GM20431 (cell line): ENCODE results near the gene MYCBP2.
"Not testable (repeated sequence)": the region's sequence is repeated elsewhere in the genome, so short reads cannot be mapped to it uniquely, and the experiment has no call there.

ENCODE experiments used
- in situ Hi-C: fragments of 300-500 bp; cut with MseI, MboI; formaldehyde crosslinking; loops from one replicate; pipeline ENCODE4 v1.15.0; 2020; ENCODE audit warnings: low sequenced_read_pairs; ENCODE audit not compliant: unreplicated experiment

Gene MYCBP2

DNA sequence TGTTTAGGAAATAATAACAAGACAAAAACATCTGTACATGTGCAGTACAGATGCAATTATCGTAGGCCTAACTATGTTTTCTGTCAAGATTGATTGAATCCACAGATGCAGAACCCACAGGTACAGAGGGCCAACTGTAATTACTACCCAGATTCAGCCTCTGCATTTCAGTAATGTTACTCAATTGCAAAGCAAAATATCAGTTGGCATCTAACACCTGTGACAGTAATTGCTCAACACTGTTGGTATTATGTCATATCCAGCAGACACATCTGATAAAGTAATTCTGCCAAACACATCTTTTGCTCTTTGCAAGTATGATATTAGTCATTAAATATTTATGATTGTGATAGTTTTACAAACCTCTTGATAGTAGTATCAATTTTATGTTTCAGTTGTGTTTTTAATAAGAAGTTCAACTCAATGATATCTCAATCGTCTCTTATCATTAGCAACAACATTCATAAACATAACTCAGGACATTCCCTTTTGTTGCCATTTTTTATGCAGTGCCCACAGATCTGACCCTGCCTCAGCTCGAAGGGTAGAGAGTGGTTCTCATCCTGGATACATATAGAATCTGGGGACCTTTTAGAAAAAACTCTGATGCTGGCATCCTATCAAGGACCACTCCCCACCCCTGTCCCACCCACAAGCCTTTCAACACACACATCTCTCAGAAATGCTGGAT is 104.7 kb downstream of the MYCBP2 start:
- in situ Hi-C loops: no loop called here

DNA sequence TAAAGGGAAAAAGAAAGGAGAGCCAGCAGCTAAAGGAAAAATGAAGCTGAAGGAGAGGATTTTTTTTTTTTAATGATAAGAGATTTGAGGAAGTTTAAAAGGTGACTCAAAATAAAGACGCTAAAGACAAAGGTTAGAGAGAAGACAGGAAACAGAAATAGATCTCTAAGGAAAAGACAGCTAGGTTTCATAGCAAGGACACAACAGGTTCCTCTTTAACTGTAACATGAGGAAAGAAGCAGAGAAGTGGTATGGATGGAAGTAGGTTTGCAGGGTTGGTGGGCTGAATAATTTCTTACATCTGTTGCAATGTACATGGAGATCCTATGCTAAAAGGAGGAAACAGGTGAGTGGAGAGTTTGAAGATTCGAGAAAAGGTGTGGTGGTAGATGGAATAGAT is 107.5 kb downstream of the MYCBP2 start:
- in situ Hi-C loops: no loop called here

DNA sequence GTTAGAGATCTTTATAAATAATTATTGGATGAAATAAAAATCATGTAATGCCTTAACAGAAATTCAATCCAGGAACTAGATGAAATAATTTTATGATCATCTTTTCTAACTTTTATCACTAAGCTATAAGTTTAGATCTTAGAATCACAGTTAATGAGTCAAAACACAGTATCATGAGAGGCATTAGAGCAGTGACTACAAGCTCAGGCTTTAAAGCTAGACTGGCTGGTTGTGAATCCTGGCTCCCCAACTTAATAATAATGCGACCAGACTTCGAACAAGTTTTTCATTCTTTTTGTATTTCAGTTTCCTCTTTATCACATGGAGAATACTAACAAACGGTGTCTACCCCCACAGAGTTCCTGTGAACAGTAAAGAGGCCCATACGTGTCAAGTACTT is 108.6 kb downstream of the MYCBP2 start:
- in situ Hi-C loops: no loop called here

DNA sequence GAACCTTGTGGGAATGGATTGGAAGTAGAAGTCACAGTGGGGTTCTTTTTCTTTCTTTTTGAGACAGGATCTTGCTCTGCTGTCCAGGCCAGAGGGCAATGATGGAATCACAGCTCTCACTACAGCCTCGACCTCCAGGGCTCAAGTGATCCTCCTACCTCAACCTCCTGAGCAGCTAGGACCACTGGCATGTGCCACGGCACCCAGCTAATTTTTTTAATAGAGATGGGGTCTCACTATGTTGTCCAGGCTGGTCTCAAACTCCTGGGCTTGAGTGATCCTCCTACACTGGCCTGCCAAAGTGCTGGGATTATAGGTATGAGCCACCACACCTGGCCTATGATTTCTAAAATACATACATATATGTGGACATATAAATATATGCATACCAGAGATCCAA is 111.4 kb downstream of the MYCBP2 start:
- in situ Hi-C loops: no loop called here

DNA sequence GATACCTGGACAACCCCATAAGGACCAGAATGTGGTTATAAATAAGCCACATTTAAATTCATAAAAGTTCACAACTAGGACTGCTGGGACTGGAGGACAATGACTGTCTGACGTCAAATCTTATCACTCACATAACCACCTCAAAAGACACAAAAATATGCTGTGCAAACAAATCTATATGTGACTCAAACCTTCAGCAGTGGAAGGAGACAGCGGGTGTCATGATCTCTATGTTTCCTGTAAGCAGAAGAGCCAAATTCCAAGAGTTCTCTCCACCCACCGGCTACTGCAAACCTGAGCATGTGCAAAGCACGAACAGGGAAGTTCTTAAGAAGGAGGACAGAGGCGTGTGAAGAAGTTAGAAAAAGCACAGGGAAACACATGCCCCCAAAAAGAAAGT is 113.2 kb downstream of the MYCBP2 start:
- in situ Hi-C loops: no loop called here

DNA sequence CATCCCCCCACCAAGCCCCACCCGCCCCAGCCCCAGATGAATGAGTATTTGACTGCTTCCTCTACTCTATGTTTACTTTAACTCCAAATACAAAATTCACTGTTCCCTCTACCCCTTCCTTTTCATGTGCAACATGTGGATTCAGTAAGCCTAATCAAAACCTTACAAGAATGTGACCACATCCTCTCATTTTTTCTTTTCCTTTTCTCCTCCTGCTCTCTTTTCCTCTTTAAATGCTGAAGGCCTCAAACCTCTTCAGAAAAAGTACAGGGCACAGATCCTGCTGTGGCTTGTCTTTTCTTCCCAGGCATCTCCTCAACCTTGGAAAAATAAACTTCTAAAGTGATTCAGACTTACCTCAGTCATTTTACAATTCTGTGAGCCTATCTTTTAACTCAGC is 119.0 kb downstream of the MYCBP2 start:
- in situ Hi-C loops: no loop called here

DNA sequence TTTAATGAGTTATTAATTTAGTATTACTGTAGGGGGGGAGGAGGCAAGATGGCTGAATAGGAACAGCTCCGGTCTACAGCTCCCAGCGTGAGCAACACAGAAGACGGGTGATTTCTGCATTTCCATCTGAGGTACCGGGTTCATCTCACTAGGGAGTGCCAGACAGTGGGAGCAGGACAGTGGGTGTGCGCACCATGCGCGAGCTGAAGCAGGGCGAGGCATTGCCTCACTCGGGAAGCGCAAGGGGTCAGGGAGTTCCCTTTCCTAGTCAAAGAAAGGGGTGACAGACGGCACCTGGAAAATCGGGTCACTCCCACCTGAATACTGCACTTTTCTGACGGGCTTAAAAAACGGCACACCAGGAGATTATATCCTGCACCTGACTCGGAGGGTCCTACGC is 127.9 kb downstream of the MYCBP2 start:
- in situ Hi-C loops: not testable (repeated sequence)

DNA sequence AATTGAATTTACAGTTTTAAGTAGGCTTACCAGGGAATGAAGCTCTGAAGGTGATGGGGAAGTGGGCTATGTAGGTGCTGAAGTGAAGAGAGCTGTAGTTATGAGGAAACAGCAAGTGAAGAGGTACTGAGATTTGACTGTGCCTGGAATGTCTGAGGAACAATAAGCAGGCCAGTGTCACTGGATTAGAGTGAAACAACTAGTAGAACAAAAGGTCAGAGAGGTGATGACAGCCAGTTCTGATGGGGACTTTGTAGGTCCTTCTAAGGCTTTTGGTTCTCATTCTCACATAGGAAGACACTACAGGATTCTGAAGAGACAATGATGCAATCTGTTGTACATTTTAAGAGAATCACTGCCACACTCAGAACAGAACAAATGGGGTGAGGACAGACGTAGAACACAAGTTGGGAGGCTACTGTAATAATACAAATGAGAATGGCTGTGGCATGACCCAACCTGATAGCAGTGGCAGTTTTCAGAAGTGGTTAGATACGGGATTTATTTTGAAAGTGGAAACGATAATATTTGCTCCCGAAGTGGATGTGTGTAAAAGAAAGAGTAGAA is 130.8 kb downstream of the MYCBP2 start:
- in situ Hi-C loops: no loop called here

DNA sequence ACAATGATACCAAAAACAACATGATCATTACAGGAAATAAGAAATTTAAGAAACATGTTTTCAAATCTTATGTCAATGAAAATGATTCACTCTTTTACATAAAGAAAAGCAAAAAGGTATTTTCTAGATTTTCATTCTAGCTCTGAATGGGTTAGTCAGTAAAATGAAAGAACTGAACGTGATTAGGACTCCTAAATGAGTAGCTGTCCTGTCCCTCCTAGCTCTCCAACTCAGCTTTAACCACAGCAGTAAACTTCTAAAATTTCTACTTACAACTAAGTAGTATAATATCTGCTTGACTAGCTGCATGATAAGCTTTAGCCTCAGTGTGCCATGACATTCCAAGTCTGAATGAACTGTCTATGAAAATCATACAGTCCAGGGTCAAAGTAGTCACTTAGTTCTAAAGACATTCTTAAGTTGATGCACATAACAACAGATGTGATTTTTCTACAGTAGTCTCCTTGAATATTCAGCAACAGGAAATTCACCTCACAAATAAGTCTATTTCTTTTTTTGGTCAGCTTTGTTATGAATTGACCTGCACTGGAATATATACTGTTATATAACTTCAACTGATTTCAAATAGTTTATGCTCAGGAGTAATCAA is 136.4 kb downstream of the MYCBP2 start:
- in situ Hi-C loops: no loop called here

DNA sequence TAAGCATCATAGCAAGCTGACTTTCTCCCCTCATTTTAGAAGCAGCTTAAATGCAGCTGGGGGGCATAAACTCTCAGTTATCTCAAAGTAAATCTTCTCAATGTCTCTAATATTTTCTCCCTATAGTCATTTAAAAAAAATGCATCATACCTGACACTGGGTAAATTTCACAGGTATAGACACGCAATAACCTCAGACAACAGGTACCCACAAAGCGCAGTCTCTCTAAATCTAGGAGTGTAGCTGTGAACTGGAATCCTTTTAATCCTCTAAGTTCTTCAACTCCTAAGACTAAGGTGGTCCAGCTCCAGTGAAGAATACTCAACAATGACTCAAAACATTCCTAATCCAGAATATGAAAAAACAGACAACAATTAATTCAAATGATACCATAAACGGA is 141.2 kb downstream of the MYCBP2 start:
- in situ Hi-C loops: no loop called here

DNA sequence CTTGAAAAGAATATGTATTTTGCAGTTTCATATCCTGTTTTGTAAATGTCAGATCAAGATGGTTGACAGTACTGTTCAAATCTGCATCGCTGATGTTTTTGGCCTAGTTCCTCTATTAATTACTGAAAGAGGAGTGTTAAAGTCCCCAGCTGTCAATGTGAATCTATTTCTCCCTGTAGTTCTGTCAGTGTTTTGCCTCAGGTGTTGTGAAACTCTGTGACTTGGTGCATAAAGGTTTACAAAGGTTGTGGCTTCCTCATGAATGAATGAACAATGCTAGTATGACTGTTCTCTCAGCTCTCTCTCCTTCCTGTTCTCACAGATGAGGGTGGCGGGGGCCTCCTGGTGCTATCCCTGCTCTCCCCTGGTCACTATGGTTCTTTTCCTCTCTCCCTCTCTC is 142.4 kb downstream of the MYCBP2 start:
- in situ Hi-C loops: no loop called here

DNA sequence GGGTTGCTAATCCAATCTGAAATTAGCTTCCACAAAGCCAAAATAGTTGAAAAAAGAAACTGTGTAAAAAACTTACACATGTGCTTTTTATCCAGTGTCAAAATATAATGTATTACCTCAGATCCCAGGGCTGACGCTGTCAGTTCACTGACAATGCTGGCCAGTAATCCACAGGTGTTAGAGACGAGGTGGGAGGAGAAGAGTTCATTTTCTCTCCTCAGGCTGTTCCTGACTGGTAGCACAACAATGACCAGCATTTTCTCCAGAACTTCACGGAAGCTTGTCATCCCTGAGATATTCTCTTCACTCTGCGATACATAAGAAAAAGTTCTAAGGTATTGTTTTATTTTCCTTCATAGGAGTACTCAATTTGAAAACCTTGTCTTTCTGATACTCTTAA is 146.9 kb downstream of the MYCBP2 start:
- in situ Hi-C loops: no loop called here

DNA sequence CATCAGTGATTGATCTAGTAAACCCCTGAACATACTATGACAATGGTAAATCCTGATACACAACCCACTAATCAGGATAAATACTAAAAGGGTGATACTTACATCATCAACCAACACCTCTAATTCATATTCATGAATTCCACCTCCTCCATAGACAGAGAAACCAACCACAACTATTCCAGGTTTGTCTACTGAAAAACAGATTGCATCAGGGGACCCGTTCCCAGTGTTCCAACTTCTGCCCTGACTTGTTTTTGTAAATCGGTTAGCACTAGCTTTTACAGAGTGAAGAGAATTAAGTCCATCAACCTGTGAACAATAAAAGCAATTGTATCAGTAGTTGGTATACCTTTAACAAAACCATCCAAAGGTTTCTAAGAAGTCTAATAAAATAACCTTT is 149.2 kb downstream of the MYCBP2 start:
- in situ Hi-C loops: no loop called here

DNA sequence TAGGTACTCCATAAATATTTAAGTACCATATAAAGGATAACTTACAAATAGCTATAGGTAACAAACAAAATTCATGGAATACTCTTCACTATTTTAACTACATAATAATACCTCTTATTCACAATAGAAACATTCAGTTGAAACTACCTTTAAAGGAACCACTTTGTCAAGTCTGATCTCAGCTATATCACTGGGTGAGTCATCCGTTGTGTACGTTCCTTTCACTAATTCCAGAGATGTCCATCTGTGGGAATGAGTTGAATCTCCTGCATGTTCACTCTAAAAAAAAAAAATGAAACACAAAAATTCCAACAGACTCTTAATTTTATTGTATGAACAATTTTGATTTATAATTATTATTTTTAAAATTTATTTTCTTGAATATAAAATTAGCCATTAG is 150.5 kb downstream of the MYCBP2 start:
- in situ Hi-C loops: no loop called here

DNA sequence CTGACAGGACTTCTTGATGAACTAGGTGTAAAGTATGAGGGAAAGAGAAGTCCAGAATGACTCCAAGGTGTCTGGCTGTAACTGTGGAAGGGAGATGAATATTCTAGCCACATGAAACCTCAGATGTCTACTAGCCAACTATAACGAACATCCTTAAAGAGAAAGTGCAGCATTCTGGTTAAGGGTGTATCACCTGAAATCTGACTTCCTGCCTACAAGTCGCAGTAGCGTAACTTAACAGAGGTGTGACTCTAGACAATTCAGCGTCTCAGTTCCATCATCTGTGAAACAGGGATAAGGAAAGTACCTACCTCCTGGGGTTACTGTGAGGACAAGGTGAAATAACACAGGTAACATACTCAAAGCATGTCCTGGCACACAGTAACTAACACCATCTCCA is 154.2 kb downstream of the MYCBP2 start:
- in situ Hi-C loops: no loop called here

DNA sequence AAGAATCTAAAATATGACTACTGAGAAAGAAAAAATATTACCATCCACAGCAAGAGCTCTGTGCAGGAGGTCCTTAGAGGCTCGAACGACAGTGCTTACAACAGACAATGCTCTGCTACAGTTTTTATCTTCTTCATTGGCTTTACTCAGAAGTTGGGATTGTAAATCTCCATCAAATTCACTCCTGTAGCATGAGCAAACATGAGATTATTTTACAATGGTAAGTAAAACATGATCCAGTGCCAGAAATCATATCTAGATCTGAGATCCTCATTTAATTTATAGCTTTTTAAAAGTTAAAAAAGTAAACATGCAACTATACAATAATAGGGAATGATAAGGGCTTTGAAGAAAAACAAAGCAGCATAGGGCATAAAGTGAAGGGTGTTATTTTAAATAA is 155.4 kb downstream of the MYCBP2 start:
- in situ Hi-C loops: no loop called here

DNA sequence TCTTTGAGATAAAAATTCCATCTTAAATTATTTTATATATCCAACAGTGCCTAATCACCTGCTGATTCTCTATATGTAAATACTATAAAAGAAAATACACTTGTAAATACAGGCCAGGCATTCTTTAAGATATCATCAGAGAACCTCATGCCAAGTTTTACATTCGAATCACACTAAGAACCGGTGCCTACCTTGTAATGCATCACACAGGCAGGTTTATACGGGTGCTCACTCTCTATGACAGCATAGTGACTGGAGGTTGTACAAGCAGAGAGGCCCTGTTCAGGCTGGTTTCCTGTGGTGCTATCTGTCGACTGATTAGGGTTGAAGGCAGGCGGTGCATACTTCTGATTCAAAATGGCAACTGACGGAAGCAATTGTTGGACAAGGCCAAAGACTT is 158.7 kb downstream of the MYCBP2 start:
- in situ Hi-C loops: no loop called here

DNA sequence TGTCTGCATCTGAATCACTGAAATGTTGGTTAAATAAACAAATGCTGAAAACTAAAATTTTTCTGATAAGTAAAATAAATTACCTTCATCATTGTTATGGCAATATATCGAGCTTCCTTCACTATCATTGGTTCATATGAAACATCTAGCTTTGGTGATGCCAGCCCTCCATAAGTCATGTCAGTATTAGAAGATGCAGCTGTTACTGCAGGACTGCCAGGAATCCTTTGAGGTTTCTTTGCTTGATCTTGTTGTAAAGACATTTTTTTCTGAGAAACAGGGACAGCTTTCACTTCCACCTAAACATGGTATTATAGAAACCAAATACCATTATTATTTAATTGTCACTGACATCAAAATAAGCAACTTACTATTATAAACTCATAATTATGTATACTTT is 176.2 kb downstream of the MYCBP2 start:
- in situ Hi-C loops: no loop called here

DNA sequence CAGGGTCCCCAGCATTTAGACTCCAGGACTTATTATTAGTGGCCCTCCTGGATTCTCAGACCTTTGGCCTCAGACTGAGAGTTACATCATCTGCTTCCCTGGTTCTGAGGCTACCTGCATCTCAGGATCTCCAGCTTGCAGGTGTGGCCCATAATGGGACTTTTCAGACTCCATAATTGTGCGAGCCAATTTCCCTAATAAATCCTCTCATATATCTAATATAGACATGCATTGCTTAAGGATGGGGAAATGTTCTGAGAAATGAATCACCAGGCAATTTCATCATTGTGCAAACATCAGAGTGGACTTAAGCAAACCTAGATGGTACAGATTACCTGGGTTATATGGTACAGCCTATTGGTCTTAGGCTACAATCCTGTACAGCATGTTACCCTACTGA is 183.5 kb downstream of the MYCBP2 start:
- in situ Hi-C loops: no loop called here

DNA sequence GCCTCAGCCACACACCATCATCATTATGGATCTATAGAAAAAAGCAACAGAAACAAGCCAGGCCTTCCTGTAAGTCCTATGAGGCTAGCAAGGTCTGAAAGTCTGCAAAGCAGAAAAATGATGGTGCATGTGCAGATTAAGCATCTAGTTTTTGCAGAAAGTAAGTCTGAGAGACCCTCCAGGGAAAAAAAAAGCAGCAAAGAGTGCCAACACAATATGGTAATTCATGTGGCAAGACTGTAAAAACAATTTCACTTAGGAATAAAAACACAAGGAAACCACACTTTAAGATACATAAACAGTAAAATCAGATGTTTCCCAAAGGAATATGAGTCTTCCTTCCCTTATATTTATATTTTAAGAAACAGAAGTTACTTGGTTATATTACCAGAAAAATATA is 187.6 kb downstream of the MYCBP2 start:
- in situ Hi-C loops: no loop called here

DNA sequence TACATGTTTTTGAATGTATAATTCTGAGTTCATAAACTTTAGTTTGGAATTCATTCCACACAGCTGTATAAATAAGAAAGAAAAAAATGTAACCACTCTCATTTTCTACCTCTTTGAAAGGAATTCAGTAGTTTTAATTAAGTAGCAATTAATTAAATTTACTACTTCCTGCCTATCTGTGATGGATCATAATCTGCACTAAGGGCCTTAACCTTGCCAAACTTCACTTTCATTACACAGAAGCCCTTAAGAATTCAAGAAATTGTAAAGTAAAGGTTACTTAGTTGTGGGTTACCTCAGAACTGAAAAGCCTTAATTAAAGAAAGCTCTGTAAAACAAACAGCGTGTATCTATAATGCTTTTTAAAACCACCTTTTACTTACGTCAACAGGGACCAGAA is 188.1 kb downstream of the MYCBP2 start:
- in situ Hi-C loops: no loop called here

DNA sequence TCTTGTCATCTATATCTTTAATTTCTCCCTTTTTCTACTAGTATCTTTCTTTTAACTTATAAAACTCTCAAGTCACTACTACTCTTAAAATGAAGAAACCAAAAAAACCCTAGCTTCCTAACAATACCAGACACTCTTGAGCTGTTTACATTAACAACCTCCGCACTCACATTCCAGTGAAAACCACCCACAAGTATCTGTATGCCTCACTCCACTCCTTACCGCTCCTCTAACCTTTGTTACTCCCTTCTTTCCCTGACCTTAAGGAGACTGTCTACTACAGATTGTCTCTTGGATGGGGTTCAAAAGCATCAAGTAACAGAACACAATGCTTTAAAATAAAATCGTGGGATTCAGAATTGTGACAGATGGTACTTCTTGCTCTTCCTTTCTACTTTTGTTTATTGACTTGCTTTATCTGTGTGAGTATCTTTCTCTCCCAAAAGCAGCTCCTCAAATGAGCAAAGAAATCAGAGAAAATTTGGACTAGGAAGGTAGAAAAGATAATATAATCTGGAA is 189.9 kb downstream of the MYCBP2 start:
- in situ Hi-C loops: no loop called here
